Measurements from ENCODE around the gene ACSF3. TPM values are rescaled to one million over a fixed set of nuclear protein-coding genes. Genes with fewer than 3 reads are reported as not detected.

Gene ACSF3
- total RNA-seq, 1 experiment from 2014 or later: 34.0 TPM

DNA sequence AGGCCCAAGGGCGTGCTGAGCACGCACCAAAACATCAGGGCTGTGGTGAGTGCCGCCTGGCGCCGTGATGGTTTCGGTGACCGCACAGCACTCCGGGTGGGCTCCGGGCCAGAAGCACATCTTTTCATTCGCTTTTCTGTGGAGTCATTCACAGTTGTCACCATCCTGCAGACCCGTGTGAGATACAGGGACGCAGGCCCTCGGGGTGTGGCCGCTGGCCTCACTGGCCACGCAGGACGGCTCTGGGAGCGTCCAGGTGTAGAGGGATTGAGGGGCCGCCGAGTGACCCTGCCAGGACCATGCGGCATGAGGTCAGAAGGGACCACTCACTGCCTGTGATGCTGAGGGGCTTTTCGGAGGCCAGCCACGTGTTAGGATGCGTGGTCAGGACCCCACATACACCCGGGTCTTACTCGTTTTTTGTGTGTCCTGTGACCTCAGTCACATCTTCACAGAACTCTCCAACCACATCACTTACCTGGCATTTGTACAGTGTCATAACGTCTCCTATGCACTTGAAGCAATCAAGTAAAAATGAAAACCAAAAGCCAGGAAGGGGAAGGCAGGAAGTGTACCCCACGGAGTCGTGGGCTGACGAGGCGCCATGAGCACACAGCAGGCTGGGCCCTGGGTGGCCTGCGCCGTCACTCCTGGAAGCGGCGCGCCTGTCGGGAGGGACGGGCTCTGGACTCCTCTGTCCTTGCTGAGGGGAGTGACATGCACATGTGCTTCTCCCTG is 7.8 kb downstream of the ACSF3 start:
- H4K20me1 ChIP-seq (ENCODE audit: insufficient read depth): peaks cover 19% of the 10 kb centered on the region
- H3K79me2 ChIP-seq (ENCODE audit: low read depth): peaks cover 11% of the 10 kb centered on the region; the same call in 1 of the 2 replicates
- no peaks in the 10 kb centered on the region for H3F3A ChIP-seq (ENCODE audit: insufficient read depth, low read depth)
- H2AFZ ChIP-seq: no peak overlapping the region
- no peaks in the 10 kb centered on the region for H3K9me2 ChIP-seq (ENCODE audit: insufficient read depth)
- H3K27ac ChIP-seq: no peak overlapping the region
- H3K36me3 ChIP-seq (ENCODE audit: low read depth): no peaks in the 10 kb centered on the region
- no peak overlapping the region for H3K4me2 ChIP-seq
- intact Hi-C loops (cut with micrococcal nuclease; ENCODE audit: unreplicated experiment): no loop called here
- H3K27me3 ChIP-seq (ENCODE audit: insufficient read depth, low read depth): no peaks in the 10 kb centered on the region
- no peaks in the 10 kb centered on the region for H3K4me1 ChIP-seq (replicated peaks; ENCODE audit: insufficient read depth)
- POLR2A ChIA-PET (ENCODE audit: unreplicated experiment): no interaction called here
- no peak overlapping the region for H3K4me3 ChIP-seq
- H3K9me3 ChIP-seq (ENCODE audit: insufficient read depth, low read depth): no peaks in the 10 kb centered on the region
- BruUV-seq (replicated peaks): no TSS peak
- DNase-seq: no peak
- CTCF ChIA-PET: no interaction called here
- no peak for TF ChIP-seq EZH2 (IDR thresholded peaks at IDR 0.05; ENCODE audit: low read depth)
- TF ChIP-seq, protein P1, sequence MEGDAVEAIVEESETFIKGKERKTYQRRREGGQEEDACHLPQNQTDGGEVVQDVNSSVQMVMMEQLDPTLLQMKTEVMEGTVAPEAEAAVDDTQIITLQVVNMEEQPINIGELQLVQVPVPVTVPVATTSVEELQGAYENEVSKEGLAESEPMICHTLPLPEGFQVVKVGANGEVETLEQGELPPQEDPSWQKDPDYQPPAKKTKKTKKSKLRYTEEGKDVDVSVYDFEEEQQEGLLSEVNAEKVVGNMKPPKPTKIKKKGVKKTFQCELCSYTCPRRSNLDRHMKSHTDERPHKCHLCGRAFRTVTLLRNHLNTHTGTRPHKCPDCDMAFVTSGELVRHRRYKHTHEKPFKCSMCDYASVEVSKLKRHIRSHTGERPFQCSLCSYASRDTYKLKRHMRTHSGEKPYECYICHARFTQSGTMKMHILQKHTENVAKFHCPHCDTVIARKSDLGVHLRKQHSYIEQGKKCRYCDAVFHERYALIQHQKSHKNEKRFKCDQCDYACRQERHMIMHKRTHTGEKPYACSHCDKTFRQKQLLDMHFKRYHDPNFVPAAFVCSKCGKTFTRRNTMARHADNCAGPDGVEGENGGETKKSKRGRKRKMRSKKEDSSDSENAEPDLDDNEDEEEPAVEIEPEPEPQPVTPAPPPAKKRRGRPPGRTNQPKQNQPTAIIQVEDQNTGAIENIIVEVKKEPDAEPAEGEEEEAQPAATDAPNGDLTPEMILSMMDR (conservative IDR thresholded peaks at IDR 0.05): no peak

DNA sequence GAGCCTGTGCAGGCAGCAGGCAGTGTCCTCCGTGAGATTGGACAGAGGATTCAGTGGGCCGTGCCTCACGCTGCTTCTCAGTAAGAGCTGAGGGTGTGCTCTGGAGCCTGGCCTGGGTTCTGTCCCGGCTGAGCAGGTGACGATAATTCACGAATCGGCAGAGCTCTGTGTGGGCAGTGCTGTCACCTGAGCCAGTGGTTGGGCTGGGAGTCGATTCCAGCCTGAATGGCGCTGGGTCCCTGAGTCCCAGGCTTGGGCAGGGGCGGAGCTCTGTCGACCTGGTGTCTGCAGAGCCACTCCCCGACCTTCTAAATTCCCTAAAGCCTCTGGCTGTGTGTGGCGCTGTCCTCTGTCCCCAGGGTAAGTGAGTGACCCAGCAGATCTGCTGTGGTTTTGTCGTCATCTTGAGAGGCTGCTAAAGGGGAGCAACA is 8.4 kb downstream of the ACSF3 start:
- no peak for DNase-seq
- no peaks in the 10 kb centered on the region for H3K4me1 ChIP-seq (replicated peaks; ENCODE audit: insufficient read depth)
- no TSS peak for BruUV-seq (replicated peaks)
- H3K36me3 ChIP-seq (ENCODE audit: low read depth): no peaks in the 10 kb centered on the region
- CTCF ChIA-PET: no interaction called here
- H3K27ac ChIP-seq: no peak overlapping the region
- H3K9me2 ChIP-seq (ENCODE audit: insufficient read depth): no peaks in the 10 kb centered on the region
- H3K4me2 ChIP-seq: no peak overlapping the region
- intact Hi-C loops (cut with micrococcal nuclease; ENCODE audit: unreplicated experiment): no loop called here
- peaks cover 5% of the 10 kb centered on the region; the same call in 1 of the 2 replicates for H3K79me2 ChIP-seq (ENCODE audit: low read depth)
- H3K9me3 ChIP-seq (ENCODE audit: insufficient read depth, low read depth): no peaks in the 10 kb centered on the region
- H3F3A ChIP-seq (ENCODE audit: insufficient read depth, low read depth): no peaks in the 10 kb centered on the region
- H2AFZ ChIP-seq: no peak overlapping the region
- no peaks in the 10 kb centered on the region for H3K27me3 ChIP-seq (ENCODE audit: insufficient read depth, low read depth)
- TF ChIP-seq, protein P1 (conservative IDR thresholded peaks at IDR 0.05): no peak
- TF ChIP-seq EZH2 (IDR thresholded peaks at IDR 0.05; ENCODE audit: low read depth): no peak
- peaks cover 19% of the 10 kb centered on the region for H4K20me1 ChIP-seq (ENCODE audit: insufficient read depth)
- no peak overlapping the region for H3K4me3 ChIP-seq
- POLR2A ChIA-PET (ENCODE audit: unreplicated experiment): no interaction called here

DNA sequence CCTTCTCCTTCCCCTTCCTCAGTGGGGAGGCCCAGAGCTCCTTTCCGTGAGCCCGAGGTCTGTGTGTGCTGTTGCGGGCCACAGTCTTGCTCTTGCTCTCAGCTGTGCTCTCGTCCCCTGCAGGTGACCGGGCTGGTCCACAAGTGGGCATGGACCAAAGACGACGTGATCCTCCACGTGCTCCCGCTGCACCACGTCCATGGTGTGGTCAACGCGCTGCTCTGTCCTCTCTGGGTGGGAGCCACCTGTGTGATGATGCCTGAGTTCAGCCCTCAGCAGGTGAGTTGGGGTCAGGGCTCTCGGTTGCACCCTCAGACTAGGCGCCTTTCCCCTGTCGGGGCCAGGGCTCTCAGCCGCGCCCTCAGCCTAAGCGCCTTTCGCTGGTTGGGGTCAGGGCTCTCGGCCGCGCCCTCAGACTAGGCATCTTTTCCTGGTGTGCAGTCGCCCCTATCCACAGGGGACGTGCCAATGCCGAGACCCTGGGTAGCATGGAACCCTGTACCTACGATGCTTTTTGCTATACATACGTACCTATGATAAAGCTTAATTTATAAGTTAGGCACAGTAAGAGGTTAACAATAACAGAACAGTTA is 8.9 kb downstream of the ACSF3 start:
- H2AFZ ChIP-seq: no peak overlapping the region
- H3K4me3 ChIP-seq: no peak overlapping the region
- H3K27ac ChIP-seq: no peak overlapping the region
- TF ChIP-seq, protein P1 (conservative IDR thresholded peaks at IDR 0.05): no peak
- no peak for TF ChIP-seq EZH2 (IDR thresholded peaks at IDR 0.05; ENCODE audit: low read depth)
- no peaks in the 10 kb centered on the region for H3K36me3 ChIP-seq (ENCODE audit: low read depth)
- no peaks in the 10 kb centered on the region for H3K4me1 ChIP-seq (replicated peaks; ENCODE audit: insufficient read depth)
- H4K20me1 ChIP-seq (ENCODE audit: insufficient read depth): peaks cover 19% of the 10 kb centered on the region
- no TSS peak for BruUV-seq (replicated peaks)
- DNase-seq: no peak
- POLR2A ChIA-PET (ENCODE audit: unreplicated experiment): no interaction called here
- intact Hi-C loops (cut with micrococcal nuclease; ENCODE audit: unreplicated experiment): no loop called here
- H3K79me2 ChIP-seq (ENCODE audit: low read depth): peaks cover 4% of the 10 kb centered on the region; the same call in 1 of the 2 replicates
- no peak overlapping the region for H3K4me2 ChIP-seq
- CTCF ChIA-PET: no interaction called here
- H3F3A ChIP-seq (ENCODE audit: insufficient read depth, low read depth): no peaks in the 10 kb centered on the region
- H3K27me3 ChIP-seq (ENCODE audit: insufficient read depth, low read depth): no peaks in the 10 kb centered on the region
- no peaks in the 10 kb centered on the region for H3K9me2 ChIP-seq (ENCODE audit: insufficient read depth)
- no peaks in the 10 kb centered on the region for H3K9me3 ChIP-seq (ENCODE audit: insufficient read depth, low read depth)

Measured in PC-9 (cell line).